RWPE2 (cell line): Measurements from ENCODE around the gene ASPN.

Experiments used
- ATAC-seq: fragments of 200-7000 bp; cut with Tn5 transposase; 3 replicates; pipeline ENCODE4 v1.9.1; 2021; ENCODE audit warnings: low read depth
- DNase-seq: peaks from one replicate; pipeline ENCODE4 v3.0.0-alpha.2; 2020; ENCODE audit warnings: low spot score
- H3K27ac ChIP-seq: fragments of 450-650 bp; 2 replicates; pipeline ENCODE4 v1.5.1; 2017; ENCODE audit warnings: mild to moderate bottlenecking; ENCODE audit not compliant: poor library complexity, severe bottlenecking
- H3K27me3 ChIP-seq: fragments of 250-450 bp; sonication (Bioruptor Pico); 2 replicates; pipeline ENCODE4 v1.5.1; 2021; ENCODE audit warnings: mild to moderate bottlenecking, moderate library complexity; ENCODE audit not compliant: insufficient read depth, poor library complexity, severe bottlenecking
- H3K36me3 ChIP-seq: fragments of 250-450 bp; sonication (Bioruptor Pico); 2 replicates; pipeline ENCODE4 v1.5.1; 2020; ENCODE audit warnings: low read depth, mild to moderate bottlenecking, moderate library complexity
- H3K4me1 ChIP-seq: fragments of 250-450 bp; sonication (Bioruptor Pico); 2 replicates; pipeline ENCODE4 v1.5.1; 2021; ENCODE audit warnings: mild to moderate bottlenecking, moderate library complexity; ENCODE audit not compliant: insufficient read depth, poor library complexity, severe bottlenecking
- H3K4me3 ChIP-seq: fragments of 250-450 bp; sonication (Bioruptor Pico); 2 replicates; pipeline ENCODE4 v1.5.1; 2021; ENCODE audit warnings: mild to moderate bottlenecking, moderate library complexity; ENCODE audit not compliant: severe bottlenecking
- H3K9me3 ChIP-seq: fragments of 250-450 bp; sonication (Bioruptor Pico); 2 replicates; pipeline ENCODE4 v1.5.1; 2021; ENCODE audit warnings: mild to moderate bottlenecking, moderate library complexity; ENCODE audit not compliant: severe bottlenecking
- TF ChIP-seq, protein P1 (sequence below): fragments of 450-650 bp; IDR thresholded peaks from one replicate; pipeline ENCODE4 v1.5.1; 2017; ENCODE audit warnings: mild to moderate bottlenecking, moderate library complexity; ENCODE audit not compliant: poor library complexity, severe bottlenecking

ASPN gene

DNA sequence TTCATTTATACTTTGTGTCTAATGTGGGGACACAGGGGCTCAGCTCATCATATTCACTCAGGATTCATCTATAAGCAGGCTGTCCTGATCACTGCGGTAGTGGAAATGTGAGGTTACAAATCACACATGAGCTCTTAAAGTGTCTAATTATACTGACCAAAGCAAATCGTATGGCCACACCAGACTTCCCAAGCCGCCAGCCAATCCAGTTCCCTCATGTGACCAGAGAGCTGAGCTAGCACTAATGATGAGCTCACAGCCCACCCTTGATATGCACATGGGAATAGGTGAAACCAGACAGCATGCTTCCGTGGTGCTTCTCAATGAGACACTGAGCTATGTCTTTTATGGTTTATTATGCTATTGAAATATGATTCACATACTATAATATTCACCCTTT, 35.9 kb upstream of the ASPN start:
- H3K4me3 ChIP-seq = no peak overlapping the region
- H3K9me3 ChIP-seq = no peaks in the 10 kb centered on the region
- no peaks in the 10 kb centered on the region for H3K4me1 ChIP-seq
- no peak overlapping the region for H3K27ac ChIP-seq
- H3K36me3 ChIP-seq = no peaks in the 10 kb centered on the region
- TF ChIP-seq, protein P1, sequence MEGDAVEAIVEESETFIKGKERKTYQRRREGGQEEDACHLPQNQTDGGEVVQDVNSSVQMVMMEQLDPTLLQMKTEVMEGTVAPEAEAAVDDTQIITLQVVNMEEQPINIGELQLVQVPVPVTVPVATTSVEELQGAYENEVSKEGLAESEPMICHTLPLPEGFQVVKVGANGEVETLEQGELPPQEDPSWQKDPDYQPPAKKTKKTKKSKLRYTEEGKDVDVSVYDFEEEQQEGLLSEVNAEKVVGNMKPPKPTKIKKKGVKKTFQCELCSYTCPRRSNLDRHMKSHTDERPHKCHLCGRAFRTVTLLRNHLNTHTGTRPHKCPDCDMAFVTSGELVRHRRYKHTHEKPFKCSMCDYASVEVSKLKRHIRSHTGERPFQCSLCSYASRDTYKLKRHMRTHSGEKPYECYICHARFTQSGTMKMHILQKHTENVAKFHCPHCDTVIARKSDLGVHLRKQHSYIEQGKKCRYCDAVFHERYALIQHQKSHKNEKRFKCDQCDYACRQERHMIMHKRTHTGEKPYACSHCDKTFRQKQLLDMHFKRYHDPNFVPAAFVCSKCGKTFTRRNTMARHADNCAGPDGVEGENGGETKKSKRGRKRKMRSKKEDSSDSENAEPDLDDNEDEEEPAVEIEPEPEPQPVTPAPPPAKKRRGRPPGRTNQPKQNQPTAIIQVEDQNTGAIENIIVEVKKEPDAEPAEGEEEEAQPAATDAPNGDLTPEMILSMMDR = no peak
- DNase-seq = no peak
- ATAC-seq = no peak
- H3K27me3 ChIP-seq = no peaks in the 10 kb centered on the region

DNA sequence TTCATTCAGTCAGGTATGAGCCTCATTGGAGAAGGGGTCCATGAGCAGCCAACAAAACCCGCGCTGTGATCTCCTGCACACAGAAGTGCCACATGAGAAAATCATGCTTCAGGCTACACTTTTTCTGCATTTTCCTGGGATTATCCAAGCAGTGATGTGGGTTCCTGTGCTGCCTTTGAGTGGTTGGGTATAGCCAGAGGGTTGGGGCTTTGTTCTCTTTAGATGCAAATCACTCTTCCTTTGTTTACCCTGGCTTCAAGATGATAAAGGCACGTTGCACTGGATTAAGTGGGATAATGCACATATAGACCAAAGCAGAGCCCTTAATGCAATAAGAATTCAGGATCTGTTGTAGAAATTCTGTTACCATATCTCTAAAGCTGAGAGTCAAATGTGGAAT, 34.7 kb upstream of the ASPN start:
- DNase-seq (no peak), ATAC-seq (no peak)
- TF ChIP-seq, protein P1 = no peak

DNA sequence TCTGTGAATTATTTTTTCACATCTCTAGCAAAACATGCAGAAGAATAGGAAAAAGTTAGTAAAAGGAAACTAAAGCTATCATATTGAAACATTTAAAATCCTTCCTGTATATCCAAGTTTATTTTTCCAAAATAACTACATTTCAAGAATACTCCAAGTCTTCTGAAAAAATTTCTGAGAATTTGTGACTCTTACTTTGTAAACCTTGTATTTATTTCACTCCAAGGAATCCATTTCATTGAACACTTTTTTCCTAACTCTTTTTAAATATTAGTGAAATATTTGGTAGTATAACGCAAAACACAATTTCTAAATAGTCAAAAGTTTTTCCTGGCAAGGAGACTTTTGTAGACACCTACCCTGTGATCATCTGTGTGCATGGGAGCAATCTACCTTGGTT, 34.2 kb upstream of the ASPN start:
- H3K27ac ChIP-seq = no peak overlapping the region
- TF ChIP-seq, protein P1 = no peak
- H3K27me3 ChIP-seq = no peaks in the 10 kb centered on the region
- DNase-seq (no peak), ATAC-seq (no peak)
- H3K4me3 ChIP-seq = no peak overlapping the region
- H3K9me3 ChIP-seq = no peaks in the 10 kb centered on the region
- H3K4me1 ChIP-seq = no peaks in the 10 kb centered on the region
- H3K36me3 ChIP-seq = no peaks in the 10 kb centered on the region

More for the DNA sequence above, 34.7 kb upstream of the ASPN start:
- Histone ChIP-seq H3K4me3 (no peak overlapping the region), H3K27me3 (no peaks in the 10 kb centered on the region), H3K36me3 (no peaks in the 10 kb centered on the region), H3K9me3 (no peaks in the 10 kb centered on the region), H3K4me1 (no peaks in the 10 kb centered on the region), H3K27ac (no peak overlapping the region)

DNA sequence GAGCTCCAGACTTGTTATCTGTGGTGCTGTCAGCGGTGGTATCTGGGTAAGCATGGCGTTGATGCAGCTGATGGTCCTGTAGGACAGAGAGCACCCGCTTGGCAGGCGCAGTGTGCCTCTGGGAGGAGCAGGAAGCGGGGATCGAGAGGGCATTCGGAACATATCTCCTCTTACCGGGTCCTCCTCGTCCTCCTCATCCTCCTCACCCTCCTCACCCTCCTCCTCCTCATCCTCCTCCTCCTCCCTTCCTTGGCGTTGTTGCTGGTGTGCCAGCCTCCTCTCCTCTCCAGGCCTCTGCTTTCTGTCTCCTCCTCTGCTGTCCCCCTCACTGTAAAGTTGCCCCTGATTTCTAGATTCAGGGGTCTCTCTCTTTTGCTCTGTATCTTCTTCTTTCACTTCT, 32.3 kb upstream of the ASPN start:
- H3K9me3 ChIP-seq = no peaks in the 10 kb centered on the region
- H3K27ac ChIP-seq = no peak overlapping the region
- no peak for ATAC-seq

DNA sequence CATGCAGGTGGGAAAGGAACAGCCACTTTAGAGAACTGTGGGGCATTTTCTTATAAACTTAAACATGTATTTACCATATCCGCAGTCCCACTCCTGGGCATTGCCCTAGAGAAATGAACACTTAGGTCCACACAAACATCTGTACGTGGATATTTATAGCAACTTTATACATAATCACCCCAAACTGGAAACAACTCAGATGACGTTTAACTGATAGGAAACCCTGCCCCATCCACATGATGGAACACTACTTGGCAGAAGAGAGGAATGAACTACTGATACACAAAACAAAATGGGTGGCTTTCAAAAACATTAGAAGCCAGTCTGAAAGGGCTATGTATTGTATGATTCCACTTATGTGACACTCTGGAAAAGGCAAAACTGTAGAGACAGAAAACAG, 31.0 kb upstream of the ASPN start:
- ATAC-seq (no peak), DNase-seq (no peak)
- Histone ChIP-seq H3K27me3 (no peaks in the 10 kb centered on the region), H3K4me1 (no peaks in the 10 kb centered on the region), H3K9me3 (no peaks in the 10 kb centered on the region), H3K36me3 (no peaks in the 10 kb centered on the region), H3K27ac (no peak overlapping the region), H3K4me3 (no peak overlapping the region)
- TF ChIP-seq, protein P1 = no peak

More for the DNA sequence above, 32.3 kb upstream of the ASPN start:
- no peak for DNase-seq
- H3K4me1 ChIP-seq = no peaks in the 10 kb centered on the region
- no peaks in the 10 kb centered on the region for H3K36me3 ChIP-seq
- no peak overlapping the region for H3K4me3 ChIP-seq
- H3K27me3 ChIP-seq = no peaks in the 10 kb centered on the region
- TF ChIP-seq, protein P1 = no peak
